Measurements from ENCODE around the gene LPP.

Gene LPP

DNA sequence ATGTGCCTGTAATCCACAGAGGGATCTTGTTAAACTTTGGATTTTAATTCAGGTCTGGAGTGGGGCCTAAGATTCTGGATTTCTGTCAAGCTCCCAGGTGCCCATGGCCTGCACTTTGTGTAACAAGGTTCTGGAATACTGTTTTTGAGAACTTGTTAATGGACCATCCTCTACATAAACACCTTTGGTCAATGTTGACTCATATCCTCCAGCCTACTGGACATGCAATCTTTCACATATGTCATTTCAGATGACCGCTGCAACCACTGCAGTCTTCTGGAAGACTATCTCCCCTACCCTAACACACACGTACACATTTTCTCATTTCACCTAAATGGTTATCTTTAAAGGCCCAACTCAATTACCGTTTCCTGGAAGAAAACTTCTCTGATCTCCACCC is 715.7 kb downstream of the LPP start:
- H3K4me3 ChIP-seq (ENCODE audit: low read depth in 1 of 2, low read length in 2 of 2) = no peak overlapping the region
- TF ChIP-seq EZH2 (IDR thresholded peaks at IDR 0.05; ENCODE audit: borderline replicate concordance, low read depth, low read length, severe bottlenecking) = no peak
- TF ChIP-seq, protein P1, sequence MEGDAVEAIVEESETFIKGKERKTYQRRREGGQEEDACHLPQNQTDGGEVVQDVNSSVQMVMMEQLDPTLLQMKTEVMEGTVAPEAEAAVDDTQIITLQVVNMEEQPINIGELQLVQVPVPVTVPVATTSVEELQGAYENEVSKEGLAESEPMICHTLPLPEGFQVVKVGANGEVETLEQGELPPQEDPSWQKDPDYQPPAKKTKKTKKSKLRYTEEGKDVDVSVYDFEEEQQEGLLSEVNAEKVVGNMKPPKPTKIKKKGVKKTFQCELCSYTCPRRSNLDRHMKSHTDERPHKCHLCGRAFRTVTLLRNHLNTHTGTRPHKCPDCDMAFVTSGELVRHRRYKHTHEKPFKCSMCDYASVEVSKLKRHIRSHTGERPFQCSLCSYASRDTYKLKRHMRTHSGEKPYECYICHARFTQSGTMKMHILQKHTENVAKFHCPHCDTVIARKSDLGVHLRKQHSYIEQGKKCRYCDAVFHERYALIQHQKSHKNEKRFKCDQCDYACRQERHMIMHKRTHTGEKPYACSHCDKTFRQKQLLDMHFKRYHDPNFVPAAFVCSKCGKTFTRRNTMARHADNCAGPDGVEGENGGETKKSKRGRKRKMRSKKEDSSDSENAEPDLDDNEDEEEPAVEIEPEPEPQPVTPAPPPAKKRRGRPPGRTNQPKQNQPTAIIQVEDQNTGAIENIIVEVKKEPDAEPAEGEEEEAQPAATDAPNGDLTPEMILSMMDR (IDR thresholded peaks at IDR 0.05; ENCODE audit: borderline replicate concordance, extremely low read depth, low read length, poor library complexity, severe bottlenecking) = no peak
- H4K20me1 ChIP-seq (ENCODE audit: insufficient read depth, low read length) = no peaks in the 10 kb centered on the region
- H3K4me1 ChIP-seq (ENCODE audit: insufficient read depth, low read length) = no peaks in the 10 kb centered on the region
- no peak overlapping the region for H3K27ac ChIP-seq (ENCODE audit: low read length)
- H3K79me2 ChIP-seq (ENCODE audit: insufficient read depth, low read length) = no peaks in the 10 kb centered on the region
- DNase-seq (no peak), ATAC-seq (ENCODE audit: insufficient read depth, low read depth) (no peak)
- no peak overlapping the region for H2AFZ ChIP-seq (ENCODE audit: low read depth, low read length)
- no peak overlapping the region for H3K4me2 ChIP-seq (ENCODE audit: insufficient read depth, low read length)
- H3K9ac ChIP-seq (ENCODE audit: low read depth, low read length) = no peak overlapping the region
- H3K36me3 ChIP-seq (ENCODE audit: insufficient read depth, low read length) = peaks cover 27% of the 10 kb centered on the region; the same call in 1 of the 2 replicates
- no peaks in the 10 kb centered on the region for H3K9me3 ChIP-seq (ENCODE audit: insufficient read depth, low read length, severe bottlenecking)
- H3K27me3 ChIP-seq (ENCODE audit: insufficient read depth, low read length, poor library complexity) = no peaks in the 10 kb centered on the region

DNA sequence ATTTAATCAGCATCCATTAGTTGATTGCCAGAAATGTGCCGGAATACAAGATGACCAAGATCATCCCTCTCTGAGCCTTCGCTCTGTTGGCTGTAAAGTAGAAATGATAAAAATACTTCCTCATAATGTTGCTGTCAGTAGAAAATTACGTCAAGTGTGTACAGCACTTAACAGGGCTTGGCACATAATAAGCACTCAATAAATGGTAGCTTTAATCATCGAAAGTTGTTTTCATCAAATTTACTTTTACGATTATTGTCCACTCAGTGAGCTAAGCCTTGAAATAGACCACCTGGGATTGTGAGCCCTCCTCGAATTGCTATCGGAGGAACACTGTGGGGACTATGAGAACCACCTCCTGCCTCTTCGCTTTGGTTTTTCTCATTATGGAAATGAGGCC is 716.5 kb downstream of the LPP start:
- Histone ChIP-seq H3K36me3 (ENCODE audit: insufficient read depth, low read length) (peaks cover 31% of the 10 kb centered on the region; the same call in 1 of the 2 replicates), H3K4me1 (ENCODE audit: insufficient read depth, low read length) (no peaks in the 10 kb centered on the region), H3K4me2 (ENCODE audit: insufficient read depth, low read length) (no peak overlapping the region), H3K27me3 (ENCODE audit: insufficient read depth, low read length, poor library complexity) (no peaks in the 10 kb centered on the region), H3K9ac (ENCODE audit: low read depth, low read length) (no peak overlapping the region), H3K9me3 (ENCODE audit: insufficient read depth, low read length, severe bottlenecking) (no peaks in the 10 kb centered on the region), H2AFZ (ENCODE audit: low read depth, low read length) (no peak overlapping the region), H3K4me3 (ENCODE audit: low read depth in 1 of 2, low read length in 2 of 2) (no peak overlapping the region), H3K27ac (ENCODE audit: low read length) (no peak overlapping the region), H3K79me2 (ENCODE audit: insufficient read depth, low read length) (no peaks in the 10 kb centered on the region), H4K20me1 (ENCODE audit: insufficient read depth, low read length) (no peaks in the 10 kb centered on the region)
- DNase-seq (no peak), ATAC-seq (ENCODE audit: insufficient read depth, low read depth) (no peak)
- no peak for TF ChIP-seq EZH2 (IDR thresholded peaks at IDR 0.05; ENCODE audit: borderline replicate concordance, low read depth, low read length, severe bottlenecking)
- TF ChIP-seq, protein P1 (IDR thresholded peaks at IDR 0.05; ENCODE audit: borderline replicate concordance, extremely low read depth, low read length, poor library complexity, severe bottlenecking) = no peak

DNA sequence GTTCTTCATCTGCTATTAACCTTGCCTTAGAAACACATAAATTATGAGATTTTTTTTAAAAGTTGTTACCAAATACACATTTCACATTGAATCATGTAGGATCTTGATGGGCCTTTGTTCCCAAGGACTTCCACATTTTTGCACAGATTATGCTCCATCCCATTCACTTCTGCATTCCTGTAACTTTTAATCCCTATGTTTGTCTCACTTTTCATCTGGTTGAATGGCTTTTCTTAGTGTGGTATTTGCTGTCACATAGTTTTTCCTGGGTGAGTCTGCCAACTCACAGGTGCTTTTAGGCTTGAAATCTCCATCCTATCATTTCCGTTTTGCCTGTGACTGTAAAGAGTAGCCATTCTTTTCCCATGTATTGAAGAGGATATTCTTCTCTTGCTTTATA is 720.6 kb downstream of the LPP start:
- no peak for ATAC-seq (ENCODE audit: insufficient read depth, low read depth)
- DNase-seq = no peak
- H3K4me3 ChIP-seq (ENCODE audit: low read depth in 1 of 2, low read length in 2 of 2) = no peak overlapping the region

More for the DNA sequence above, 720.6 kb downstream of the LPP start:
- Histone ChIP-seq H2AFZ (ENCODE audit: low read depth, low read length) (no peak overlapping the region), H3K36me3 (ENCODE audit: insufficient read depth, low read length) (peaks cover 27% of the 10 kb centered on the region; the same call in 1 of the 2 replicates), H3K9ac (ENCODE audit: low read depth, low read length) (no peak overlapping the region), H3K27me3 (ENCODE audit: insufficient read depth, low read length, poor library complexity) (no peaks in the 10 kb centered on the region), H4K20me1 (ENCODE audit: insufficient read depth, low read length) (no peaks in the 10 kb centered on the region), H3K79me2 (ENCODE audit: insufficient read depth, low read length) (no peaks in the 10 kb centered on the region), H3K4me1 (ENCODE audit: insufficient read depth, low read length) (no peaks in the 10 kb centered on the region), H3K27ac (ENCODE audit: low read length) (no peak overlapping the region), H3K9me3 (ENCODE audit: insufficient read depth, low read length, severe bottlenecking) (no peaks in the 10 kb centered on the region), H3K4me2 (ENCODE audit: insufficient read depth, low read length) (no peak overlapping the region)
- TF ChIP-seq, protein P1 (IDR thresholded peaks at IDR 0.05; ENCODE audit: borderline replicate concordance, extremely low read depth, low read length, poor library complexity, severe bottlenecking) = no peak
- no peak for TF ChIP-seq EZH2 (IDR thresholded peaks at IDR 0.05; ENCODE audit: borderline replicate concordance, low read depth, low read length, severe bottlenecking)

Measured in DND-41 (cell line).